Left ventricle myocardium inferior (tissue), 1 donor: ENCODE measurements around the gene PSMC3IP. TPM values are rescaled to one million over a fixed set of nuclear protein-coding genes. Genes with fewer than 3 reads are reported as not detected.

Experiments used
- DNase-seq: peaks from one replicate; pipeline ENCODE4 v3.0.0-alpha.2; 2020
- H3K27ac ChIP-seq: fragments of 200-600 bp; replicated peaks from 2 replicates; pipeline ENCODE4 v1.8.0; 2021
- H3K27me3 ChIP-seq: fragments of 200-600 bp; 2 replicates; pipeline ENCODE4 v1.8.0; 2021; ENCODE audit warnings: low read depth
- H3K36me3 ChIP-seq: fragments of 200-600 bp; 2 replicates; pipeline ENCODE4 v1.8.0; 2021
- H3K4me1 ChIP-seq: fragments of 200-600 bp; 2 replicates; pipeline ENCODE4 v1.8.0; 2021
- H3K4me3 ChIP-seq: fragments of 200-600 bp; 2 replicates; pipeline ENCODE4 v1.8.0; 2021; ENCODE audit warnings: mild to moderate bottlenecking, moderate library complexity
- H3K9me3 ChIP-seq: fragments of 200-600 bp; replicated peaks from 2 replicates; pipeline ENCODE4 v1.8.0; 2021
- intact Hi-C: fragments of 100-400 bp; cut with micrococcal nuclease; formaldehyde crosslinking; loops from one replicate; pipeline ENCODE4 v1.11.0; 2022
- total RNA-seq: library from RNA; stranded (reverse); fragmentation: NEBNext Ultra II Directional; extraction: Animal tissue kit (Norgen Biotek cat#: 25700); gene quantifications from one replicate; pipeline ENCODE4 v1.2.1, GENCODE V29; 2021
- TF ChIP-seq, protein P1 (sequence below): fragments of 200-600 bp; IDR thresholded peaks from 2 replicates; pipeline ENCODE4 v1.8.0; 2021; ENCODE audit warnings: antibody characterized with exemption, mild to moderate bottlenecking, borderline replicate concordance
- donor health status: DM: no; HTN: yes; CAD: no; lungs with severe emphysema.

The PSMC3IP gene
- total RNA-seq, 1 donor from 2014 or later = 2.5 TPM

DNA sequence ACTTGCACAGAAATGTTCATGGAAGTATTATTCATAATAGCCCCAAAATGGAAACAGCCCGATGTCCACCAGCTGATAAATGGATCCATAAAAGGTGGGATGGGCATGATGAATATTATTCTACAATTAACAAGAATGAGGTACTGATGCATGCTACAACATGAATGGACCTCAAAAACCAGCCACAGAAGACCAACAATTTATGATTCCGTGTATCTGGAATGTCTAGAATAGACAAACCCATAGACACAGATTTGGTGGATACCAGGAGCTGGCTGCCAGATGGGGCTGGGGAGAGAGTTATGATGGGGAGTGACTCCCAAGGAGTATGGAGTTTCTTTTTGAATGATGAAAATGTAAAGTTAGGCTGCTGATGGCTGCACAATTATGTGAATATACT is 52.3 kb downstream of the PSMC3IP start:
- DNase-seq = no peak
- H3K4me1 ChIP-seq = peaks cover 62% of the 10 kb centered on the region
- H3K36me3 ChIP-seq = peaks cover 16% of the 10 kb centered on the region
- no peak overlapping the region for H3K4me3 ChIP-seq
- peak overlapping the region; percentile 98 for H3K27ac ChIP-seq
- H3K27me3 ChIP-seq = no peaks in the 10 kb centered on the region
- TF ChIP-seq, protein P1, sequence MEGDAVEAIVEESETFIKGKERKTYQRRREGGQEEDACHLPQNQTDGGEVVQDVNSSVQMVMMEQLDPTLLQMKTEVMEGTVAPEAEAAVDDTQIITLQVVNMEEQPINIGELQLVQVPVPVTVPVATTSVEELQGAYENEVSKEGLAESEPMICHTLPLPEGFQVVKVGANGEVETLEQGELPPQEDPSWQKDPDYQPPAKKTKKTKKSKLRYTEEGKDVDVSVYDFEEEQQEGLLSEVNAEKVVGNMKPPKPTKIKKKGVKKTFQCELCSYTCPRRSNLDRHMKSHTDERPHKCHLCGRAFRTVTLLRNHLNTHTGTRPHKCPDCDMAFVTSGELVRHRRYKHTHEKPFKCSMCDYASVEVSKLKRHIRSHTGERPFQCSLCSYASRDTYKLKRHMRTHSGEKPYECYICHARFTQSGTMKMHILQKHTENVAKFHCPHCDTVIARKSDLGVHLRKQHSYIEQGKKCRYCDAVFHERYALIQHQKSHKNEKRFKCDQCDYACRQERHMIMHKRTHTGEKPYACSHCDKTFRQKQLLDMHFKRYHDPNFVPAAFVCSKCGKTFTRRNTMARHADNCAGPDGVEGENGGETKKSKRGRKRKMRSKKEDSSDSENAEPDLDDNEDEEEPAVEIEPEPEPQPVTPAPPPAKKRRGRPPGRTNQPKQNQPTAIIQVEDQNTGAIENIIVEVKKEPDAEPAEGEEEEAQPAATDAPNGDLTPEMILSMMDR = no peak
- intact Hi-C loops = loop anchor here (5.0 kb wide), 1 partner anchor 208 kb away; no protein-coding TSS in a partner anchor
- no peaks in the 10 kb centered on the region for H3K9me3 ChIP-seq

DNA sequence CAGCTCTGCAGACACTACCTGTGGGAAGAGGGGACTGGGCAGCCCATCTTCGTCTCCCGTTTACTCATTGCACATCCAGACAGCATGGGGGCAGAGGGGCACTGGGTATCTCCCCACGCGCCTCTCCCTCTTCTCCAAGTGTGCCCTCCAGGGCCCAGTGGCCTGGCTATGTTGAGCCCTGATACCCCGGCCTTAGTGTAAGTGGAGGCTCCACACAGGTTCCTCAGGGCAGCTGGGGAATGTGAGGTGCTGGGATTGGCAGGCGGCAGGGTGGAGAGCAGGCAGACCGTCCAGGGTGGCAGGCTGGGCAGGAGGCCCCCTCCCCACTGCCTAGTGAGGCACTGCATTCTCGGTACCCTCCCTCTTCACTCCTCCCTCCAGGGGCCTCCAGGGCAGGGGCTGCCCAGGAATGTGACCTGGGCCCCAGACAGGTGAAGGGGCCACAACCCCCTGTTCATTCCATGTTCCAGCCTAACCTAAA is 54.7 kb downstream of the PSMC3IP start:
- TF ChIP-seq, protein P1 = no peak
- intact Hi-C loops = no loop called here
- H3K9me3 ChIP-seq = no peaks in the 10 kb centered on the region
- DNase-seq = peak; percentile 13
- H3K36me3 ChIP-seq = peaks cover 16% of the 10 kb centered on the region
- H3K27ac ChIP-seq = peak overlapping the region; percentile 98
- H3K27me3 ChIP-seq = no peaks in the 10 kb centered on the region
- no peak overlapping the region for H3K4me3 ChIP-seq
- peaks cover 86% of the 10 kb centered on the region for H3K4me1 ChIP-seq

Other genes with a start within 250 kb of the PSMC3IP start
- gene STAT3, start 189.3 kb downstream of the PSMC3IP start, total RNA-seq = 116 TPM
- 205 TPM for gene CAVIN1, start 154.5 kb downstream of the PSMC3IP start, total RNA-seq
- gene ATP6V0A1, start 118.9 kb downstream of the PSMC3IP start, total RNA-seq = 25.6 TPM
- gene NAGLU, start 41.5 kb downstream of the PSMC3IP start, total RNA-seq = 7.7 TPM
- gene HSD17B1, start 24.8 kb downstream of the PSMC3IP start, total RNA-seq = 0.99 TPM
- 48.8 TPM for gene COASY, start 15.6 kb downstream of the PSMC3IP start, total RNA-seq
- gene MLX, start 10.6 kb downstream of the PSMC3IP start, total RNA-seq = 79.7 TPM
- gene RETREG3, start 31.6 kb upstream of the PSMC3IP start, total RNA-seq = 17.6 TPM
- gene TUBG1, start 32.0 kb upstream of the PSMC3IP start, total RNA-seq = 48.0 TPM
- 15.6 TPM for gene TUBG2, start 81.6 kb upstream of the PSMC3IP start, total RNA-seq
- gene PLEKHH3, start 99.3 kb upstream of the PSMC3IP start, total RNA-seq = 21.5 TPM
- gene CCR10, start 104.1 kb upstream of the PSMC3IP start, total RNA-seq = 0.88 TPM
- gene CNTNAP1, start 104.8 kb upstream of the PSMC3IP start, total RNA-seq = 4.2 TPM
- gene EZH1, start 167.3 kb upstream of the PSMC3IP start, total RNA-seq = 43.3 TPM
- 37.7 TPM for gene RAMP2, start 183.5 kb upstream of the PSMC3IP start, total RNA-seq
- 37.5 TPM for gene VPS25, start 195.7 kb upstream of the PSMC3IP start, total RNA-seq
- gene WNK4, start 202.9 kb upstream of the PSMC3IP start, total RNA-seq = not detected
- 71.0 TPM for gene COA3, start 221.0 kb upstream of the PSMC3IP start, total RNA-seq
- gene CNTD1, start 221.1 kb upstream of the PSMC3IP start, total RNA-seq = not detected
- 80.8 TPM for gene BECN1, start 246.6 kb upstream of the PSMC3IP start, total RNA-seq